ENCODE results near the gene LBH. TPM values are rescaled to one million over a fixed set of nuclear protein-coding genes. Genes with fewer than 3 reads are reported as not detected.

The LBH gene
- total RNA-seq, 2 experiments from 2014 or later, result 118 to 123 TPM

GRCh38 chr2:30213326-30213725, 18.0 kb upstream of the LBH start:
- CTCF ChIA-PET, result interaction anchor here (0.6 kb wide), 1 partner anchor 261 kb away, joined by 3 read pairs; no protein-coding TSS in a partner anchor

DNA sequence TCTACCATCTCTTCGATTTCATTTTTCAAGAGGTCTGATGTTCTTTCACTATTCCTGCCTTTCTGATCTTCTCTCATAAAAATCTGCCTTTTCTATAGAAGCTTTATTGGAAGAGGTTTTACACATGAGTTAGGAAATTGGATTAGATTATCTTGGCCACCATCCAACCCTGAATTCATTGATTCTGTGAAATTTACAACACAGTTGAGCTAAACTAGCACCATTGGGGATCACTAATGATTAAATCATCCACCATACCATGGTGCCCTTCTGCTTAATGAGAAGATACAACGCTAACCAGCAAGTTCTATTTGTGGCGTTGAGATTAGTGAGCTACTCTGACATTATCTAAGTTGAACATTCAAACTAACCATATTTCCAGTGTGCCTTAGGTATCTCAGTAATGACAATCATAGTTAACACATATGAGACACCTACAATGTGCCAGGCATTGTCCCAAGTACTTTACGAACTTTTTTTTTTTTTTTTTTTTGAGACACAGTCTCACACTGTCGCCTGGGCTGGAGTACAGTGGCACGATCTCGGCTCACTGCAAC, 17.3 kb upstream of the LBH start:
- ChIA-PET CTCF (interaction anchor here (1.6 kb wide), 1 partner anchor 49 kb away, joined by 4 read pairs; no protein-coding TSS in a partner anchor), POLR2A (interaction anchor here (0.7 kb wide), 2 partner anchors 49 to 1170 kb away, joined by 3 to 7 read pairs; no protein-coding TSS in a partner anchor)

More at GRCh38 chr2:30213326-30213725, 18.0 kb upstream of the LBH start:
- POLR2A ChIA-PET, result no interaction called here

- ChIA-PET CTCF (no interaction called here), POLR2A (no interaction called here)
Measured at GRCh38 chr2:30216157-30216556, 15.2 kb upstream of the LBH start.

DNA sequence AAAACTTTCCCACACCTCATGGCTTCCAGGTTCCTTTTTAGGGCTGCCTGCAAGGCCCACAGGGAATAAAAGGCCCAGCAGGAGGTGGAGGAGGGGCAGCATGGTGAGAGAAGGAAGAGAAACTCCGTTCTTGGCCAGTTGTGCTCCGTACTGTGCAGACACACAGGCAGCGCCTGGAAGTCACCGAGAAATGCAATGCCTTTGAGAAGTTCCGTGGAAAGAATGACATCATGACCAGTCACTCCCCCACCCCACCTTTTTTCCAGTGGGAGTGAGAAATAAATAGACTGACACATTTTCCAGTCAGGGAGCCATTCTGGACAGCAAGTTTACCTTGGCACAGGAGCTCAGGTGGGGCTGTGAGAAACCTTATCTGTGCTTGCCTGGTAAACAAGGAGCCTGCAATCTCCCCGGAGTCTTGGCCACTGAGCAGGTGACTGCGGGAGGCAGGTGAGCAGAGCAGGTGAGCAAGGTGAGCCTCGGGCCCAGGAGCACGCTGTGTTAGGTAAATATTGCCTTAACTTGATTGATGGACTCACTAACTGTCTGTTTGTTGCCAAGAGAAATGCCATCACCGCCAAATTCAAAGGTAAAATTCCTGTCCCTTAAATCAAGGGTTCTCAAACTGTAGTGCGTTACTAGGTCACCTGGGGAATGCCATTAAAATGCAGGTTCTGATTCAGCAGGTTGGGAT, 13.5 kb upstream of the LBH start:
- ChIA-PET POLR2A (no interaction called here), CTCF (interaction anchor here (0.8 kb wide), 1 partner anchor 10 kb away, joined by 3 read pairs; no protein-coding TSS in a partner anchor)

GRCh38 chr2:30218338-30218713, 13.0 kb upstream of the LBH start:
- ChIA-PET CTCF (no interaction called here), POLR2A (no interaction called here)

DNA sequence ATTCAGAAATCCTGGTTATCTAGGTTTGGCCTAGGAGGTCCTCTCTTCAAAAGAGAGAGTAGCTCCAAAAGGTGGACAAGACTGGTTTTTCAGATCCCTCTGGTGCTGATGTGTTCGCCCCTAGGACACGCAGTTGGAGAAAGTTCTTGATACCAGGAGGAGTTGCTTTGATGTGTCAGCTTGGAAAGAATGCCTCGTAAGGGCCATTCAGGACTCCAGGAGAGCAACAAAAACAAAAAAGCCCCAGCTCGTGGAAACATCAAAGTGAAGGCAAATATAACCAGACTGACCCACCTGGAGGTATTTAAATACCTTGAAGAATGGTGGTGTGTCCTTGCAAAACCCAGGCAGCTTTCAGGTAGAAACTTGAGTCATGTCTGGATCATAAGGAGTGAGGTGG, 12.5 kb upstream of the LBH start:
- POLR2A ChIA-PET, result no interaction called here
- CTCF ChIA-PET, result interaction anchor here (4.3 kb wide), 1 partner anchor 10 kb away, joined by 18 read pairs; no protein-coding TSS in a partner anchor

DNA sequence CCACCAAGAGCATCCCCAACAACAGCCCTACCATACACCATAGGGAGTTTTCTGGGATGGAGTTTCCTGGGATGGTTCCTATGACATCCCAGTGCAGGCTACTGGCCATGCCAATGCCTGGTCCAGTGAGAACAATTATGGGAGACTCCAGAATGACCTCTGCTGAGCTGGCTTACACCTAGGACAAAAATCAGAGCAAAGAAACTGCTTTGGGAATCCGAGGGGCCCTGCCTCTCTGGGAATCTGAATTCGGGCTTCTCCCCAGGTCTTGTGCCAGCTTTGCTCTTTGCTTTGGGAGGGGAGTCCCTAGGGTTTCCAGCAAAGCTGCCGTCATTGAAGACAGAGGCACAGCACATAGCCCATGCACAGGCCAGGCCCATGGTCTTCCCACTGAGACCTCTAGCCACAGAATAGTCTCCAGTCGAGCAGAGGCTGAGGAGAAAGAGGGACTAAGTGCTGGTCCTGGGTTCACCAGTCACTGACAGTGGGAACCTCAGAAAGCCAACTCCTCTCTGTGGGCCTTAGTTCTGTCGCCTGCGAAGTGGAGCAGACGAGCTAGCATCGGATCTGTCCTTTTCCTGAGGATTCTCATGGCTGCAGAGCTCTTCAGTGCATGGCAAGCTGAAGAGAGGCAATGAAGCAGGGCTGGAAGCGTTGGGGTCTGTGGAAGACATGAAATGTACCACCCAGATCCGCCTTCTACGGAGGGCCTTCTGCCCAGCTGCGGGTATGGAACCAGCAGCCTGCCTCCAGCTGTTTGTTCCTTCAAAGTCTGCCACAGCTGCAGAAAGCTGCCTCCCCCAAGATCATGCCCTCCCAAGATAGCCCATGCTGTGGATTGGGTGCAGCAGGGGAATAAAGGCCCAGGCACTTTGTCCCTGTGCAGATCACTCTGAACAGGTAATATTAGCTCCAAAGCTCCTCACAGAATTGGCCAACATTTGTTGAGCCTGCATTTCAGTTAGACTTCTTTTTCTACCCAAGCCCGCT, 11.2 kb upstream of the LBH start:
- POLR2A ChIA-PET, result no interaction called here

DNA sequence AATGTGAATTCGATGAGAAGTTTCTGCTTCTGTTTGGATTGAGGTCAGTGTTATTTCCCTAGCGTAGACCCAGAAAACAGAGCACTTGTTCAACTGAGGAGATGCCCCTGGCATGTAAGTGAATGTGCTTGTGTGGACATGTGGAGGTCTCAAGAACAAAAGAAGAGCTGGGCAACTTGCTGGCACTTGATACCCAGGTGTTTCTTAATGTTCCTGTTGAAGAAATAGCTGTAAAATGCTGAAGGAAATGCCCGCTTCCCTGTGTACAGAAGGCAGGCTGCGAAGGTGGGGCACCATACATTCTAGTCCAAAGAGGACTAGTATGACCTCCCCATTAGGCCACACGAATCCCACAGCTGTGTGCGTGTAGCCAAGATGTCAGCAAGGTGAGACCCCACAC, 9.8 kb upstream of the LBH start:
- CTCF ChIA-PET, result interaction anchor here (1.0 to 4.3 kb wide), 4 partner anchors 9 to 57 kb away, joined by 3 to 18 read pairs (median 4); partner anchors contain the start of gene LBH
- POLR2A ChIA-PET, result interaction anchor here (0.7 kb wide), 1 partner anchor 10 kb away, joined by 3 read pairs; no protein-coding TSS in a partner anchor

More for the DNA sequence above, 11.2 kb upstream of the LBH start:
- CTCF ChIA-PET, result interaction anchor here (1.1 to 4.3 kb wide), 3 partner anchors 11 to 55 kb away, joined by 3 to 18 read pairs (median 4); no protein-coding TSS in a partner anchor

DNA sequence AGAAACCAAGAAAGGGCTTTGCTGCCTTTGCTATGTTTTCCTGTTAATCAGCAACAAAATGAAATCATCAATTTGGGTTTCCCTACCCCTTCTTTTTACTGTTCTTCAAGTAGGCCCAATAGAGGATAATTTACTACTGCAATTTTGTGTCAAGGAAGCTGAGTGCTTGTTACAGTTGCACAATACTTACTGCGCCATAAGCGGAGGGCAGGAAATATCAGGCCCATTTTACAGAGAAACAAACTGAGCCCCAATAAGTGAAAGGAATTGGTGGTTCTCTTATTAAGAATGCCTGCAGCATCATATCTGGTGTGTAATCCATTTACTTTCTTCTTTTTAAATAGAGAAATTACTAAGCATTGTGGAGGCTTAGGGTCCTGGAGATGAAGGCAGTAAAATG, 9.3 kb upstream of the LBH start:
- ChIA-PET CTCF (interaction anchor here (1.0 to 4.3 kb wide), 2 partner anchors 9 to 13 kb away, joined by 3 to 18 read pairs; partner anchors contain the start of gene LBH), POLR2A (interaction anchor here (0.7 kb wide), 1 partner anchor 10 kb away, joined by 3 read pairs; no protein-coding TSS in a partner anchor)

GRCh38 chr2:30222636-30223360, 8.5 kb upstream of the LBH start:
- ChIA-PET CTCF (interaction anchor here (0.6 to 4.3 kb wide), 4 partner anchors 14 to 44 kb away, joined by 3 to 18 read pairs (median 3); no protein-coding TSS in a partner anchor), POLR2A (interaction anchor here (1.5 kb wide), 1 partner anchor 10 kb away, joined by 6 read pairs; no protein-coding TSS in a partner anchor)

GRCh38 chr2:30223413-30223874, 7.9 kb upstream of the LBH start:
- ChIA-PET CTCF (interaction anchor here (0.6 to 1.6 kb wide), 3 partner anchors 15 to 43 kb away, joined by 3 read pairs; no protein-coding TSS in a partner anchor), POLR2A (interaction anchor here (1.5 kb wide), 1 partner anchor 9 kb away, joined by 6 read pairs; no protein-coding TSS in a partner anchor)

- POLR2A ChIA-PET, result no interaction called here
Measured at GRCh38 chr2:30224151-30224550, 7.2 kb upstream of the LBH start.

DNA sequence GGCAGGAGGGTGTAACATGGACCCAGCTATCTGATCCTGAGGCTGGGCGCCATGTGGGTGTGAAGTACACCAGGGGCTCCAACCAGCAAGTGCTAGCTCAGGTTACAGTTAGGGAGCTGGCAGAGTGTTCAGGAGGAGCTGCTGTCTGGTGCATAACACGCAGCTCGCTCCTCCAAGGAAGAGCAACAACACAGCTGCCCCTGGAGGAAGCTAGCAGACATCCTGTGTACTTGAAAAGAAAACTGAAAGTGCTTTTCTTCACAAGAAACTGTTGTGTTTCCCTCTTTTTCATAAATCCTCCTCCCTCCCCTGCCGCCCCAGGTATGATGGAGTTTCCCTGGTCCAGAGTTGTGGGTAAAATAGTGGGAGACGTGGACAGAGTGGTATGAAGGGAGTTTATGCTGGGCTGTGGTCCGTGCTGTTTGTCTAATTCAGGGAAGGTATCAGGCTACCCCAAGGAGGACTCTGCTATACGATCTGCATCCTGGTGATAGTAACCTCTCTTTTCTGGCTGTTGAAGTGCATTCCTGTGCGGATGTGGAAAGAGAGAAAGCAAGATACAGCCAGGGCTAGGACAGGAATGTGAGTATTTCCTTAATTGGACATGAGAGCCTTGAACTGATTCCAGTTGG, 6.1 kb upstream of the LBH start:
- CTCF ChIA-PET, result interaction anchor here (1.0 to 2.1 kb wide), 4 partner anchors 11 to 486 kb away, joined by 3 to 7 read pairs (median 3); no protein-coding TSS in a partner anchor
- POLR2A ChIA-PET, result interaction anchor here (0.6 kb wide), 1 partner anchor 217 kb away, joined by 8 read pairs; no protein-coding TSS in a partner anchor

More at GRCh38 chr2:30224151-30224550, 7.2 kb upstream of the LBH start:
- CTCF ChIA-PET, result interaction anchor here (1.5 to 1.6 kb wide), 2 partner anchors 15 to 43 kb away, joined by 3 read pairs; no protein-coding TSS in a partner anchor

DNA sequence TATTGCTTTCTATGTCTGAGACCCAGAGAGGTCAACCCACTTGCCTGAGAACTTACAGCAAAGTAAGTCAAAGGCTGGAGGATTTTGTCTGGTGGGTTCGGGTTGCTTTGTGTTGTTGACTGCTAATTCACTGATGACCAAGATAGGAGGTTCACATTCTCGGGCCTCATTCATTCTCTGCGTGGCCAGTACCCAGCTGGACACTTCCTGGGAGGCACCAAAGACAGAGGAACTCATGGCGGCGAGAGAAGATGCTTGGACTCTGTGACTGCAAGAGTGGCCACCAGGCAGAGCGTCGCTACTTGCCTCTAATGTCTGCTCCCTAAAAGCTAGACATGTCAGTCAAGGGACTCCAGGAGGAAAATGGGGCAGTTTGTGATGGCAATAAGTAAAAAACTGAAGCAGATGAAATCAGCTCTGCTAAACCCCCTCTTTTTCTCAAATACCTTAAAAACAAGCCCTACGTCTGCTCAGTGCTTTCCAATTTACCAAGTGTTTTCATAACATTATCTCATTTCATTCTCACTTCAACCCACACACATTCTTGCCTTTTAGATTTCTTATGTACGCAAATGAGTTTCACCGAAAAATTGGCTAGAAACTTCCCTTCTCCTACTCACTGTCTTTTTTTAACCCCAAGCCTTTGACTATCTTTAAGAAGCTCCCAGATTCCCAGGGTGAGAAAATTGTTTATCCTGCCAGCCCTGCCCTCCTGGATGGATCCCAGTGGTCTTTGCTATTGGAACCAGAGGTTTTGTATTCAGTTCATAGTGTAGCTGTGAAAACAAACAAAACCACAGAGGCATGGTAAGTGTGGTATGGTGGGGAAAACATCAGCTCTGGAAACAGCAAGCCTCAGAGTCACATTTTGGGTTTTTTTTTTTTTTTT, 4.9 kb upstream of the LBH start:
- POLR2A ChIA-PET, result interaction anchor here (0.6 to 1.2 kb wide), 9 partner anchors 9 to 245 kb away, joined by 3 to 6 read pairs (median 4); no protein-coding TSS in a partner anchor
- CTCF ChIA-PET, result interaction anchor here (0.6 to 2.1 kb wide), 11 partner anchors 11 to 485 kb away, joined by 3 to 7 read pairs (median 4); no protein-coding TSS in a partner anchor

DNA sequence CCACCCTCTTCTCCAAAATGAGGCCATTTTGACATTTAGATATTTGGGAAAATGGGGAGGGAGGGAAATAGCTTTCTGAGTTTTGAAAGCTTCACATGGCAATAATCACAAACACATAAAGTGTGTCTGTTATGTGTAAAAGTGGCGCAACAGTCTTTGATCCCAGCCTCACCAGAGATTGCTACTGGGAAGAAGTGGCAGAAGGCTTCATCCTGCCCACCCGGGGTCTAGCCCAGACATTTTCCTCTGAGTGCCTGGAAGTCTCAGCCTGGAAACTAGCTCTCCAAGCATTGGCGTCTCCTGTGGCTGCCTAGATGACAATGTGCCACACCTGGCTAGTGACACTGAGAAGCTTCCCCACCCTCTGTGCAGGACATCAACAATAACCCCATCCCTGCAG, 1.7 kb upstream of the LBH start:
- ChIA-PET CTCF (interaction anchor here (1.0 to 3.7 kb wide), 4 partner anchors 10 to 21 kb away, joined by 3 to 16 read pairs (median 4); no protein-coding TSS in a partner anchor), POLR2A (interaction anchor here (0.6 to 3.5 kb wide), 6 partner anchors 10 to 218 kb away, joined by 3 to 19 read pairs (median 8); partner anchors contain the start of genes LCLAT1 and YPEL5)
